Brain microvascular endothelial cell (primary cell): ENCODE results near the gene TPSAB1.

Source experiments
- DNase-seq: peaks from one replicate; pipeline ENCODE4 v3.0.0-alpha.2; 2020
- H3K27ac ChIP-seq: fragments of 250-450 bp; sonication (Bioruptor Pico); 2 replicates; pipeline ENCODE4 v1.5.1; 2020; ENCODE audit warnings: mild to moderate bottlenecking, moderate library complexity
- H3K27me3 ChIP-seq: fragments of 250-450 bp; sonication (Bioruptor Pico); replicated peaks from 2 replicates; pipeline ENCODE4 v1.5.1; 2020; ENCODE audit warnings: mild to moderate bottlenecking
- H3K36me3 ChIP-seq: fragments of 250-450 bp; sonication (Bioruptor Pico); replicated peaks from 2 replicates; pipeline ENCODE4 v1.5.1; 2020; ENCODE audit warnings: mild to moderate bottlenecking
- H3K4me3 ChIP-seq: 2 replicates; pipeline ENCODE4 v1.5.1; 2011; ENCODE audit warnings: low read depth, mild to moderate bottlenecking, control low read depth, low read length, moderate library complexity
- in situ Hi-C: cut with HindIII; loops from 2 replicates; pipeline ENCODE4 v1.10.0; 2017; ENCODE audit warnings: low sequenced_read_pairs, low pct_ligation_motif_present
- TF ChIP-seq, protein P1 (sequence below): IDR thresholded peaks from 2 replicates; pipeline ENCODE4 v1.5.1; 2011; ENCODE audit warnings: low read depth, mild to moderate bottlenecking, moderate library complexity, low read length, control low read depth, inconsistent platforms; ENCODE audit errors: missing control alignments

The TPSAB1 gene

DNA sequence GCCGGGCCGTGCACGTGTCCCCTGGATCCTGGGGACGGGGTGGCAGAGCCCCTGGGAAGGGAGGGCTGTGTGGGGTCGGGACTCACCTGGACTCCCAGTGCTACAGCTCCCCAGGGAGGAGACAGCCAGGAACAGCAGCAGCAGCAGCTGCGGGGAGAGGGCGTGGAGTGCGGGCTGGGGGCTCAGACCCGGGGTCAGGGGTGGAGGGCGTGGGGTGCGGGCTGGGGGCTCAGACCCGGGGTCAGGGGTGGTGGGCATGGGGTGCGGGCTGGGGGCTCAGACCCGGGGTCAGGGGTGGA lies 36.0 kb downstream of the TPSAB1 start:
- TF ChIP-seq, protein P1, sequence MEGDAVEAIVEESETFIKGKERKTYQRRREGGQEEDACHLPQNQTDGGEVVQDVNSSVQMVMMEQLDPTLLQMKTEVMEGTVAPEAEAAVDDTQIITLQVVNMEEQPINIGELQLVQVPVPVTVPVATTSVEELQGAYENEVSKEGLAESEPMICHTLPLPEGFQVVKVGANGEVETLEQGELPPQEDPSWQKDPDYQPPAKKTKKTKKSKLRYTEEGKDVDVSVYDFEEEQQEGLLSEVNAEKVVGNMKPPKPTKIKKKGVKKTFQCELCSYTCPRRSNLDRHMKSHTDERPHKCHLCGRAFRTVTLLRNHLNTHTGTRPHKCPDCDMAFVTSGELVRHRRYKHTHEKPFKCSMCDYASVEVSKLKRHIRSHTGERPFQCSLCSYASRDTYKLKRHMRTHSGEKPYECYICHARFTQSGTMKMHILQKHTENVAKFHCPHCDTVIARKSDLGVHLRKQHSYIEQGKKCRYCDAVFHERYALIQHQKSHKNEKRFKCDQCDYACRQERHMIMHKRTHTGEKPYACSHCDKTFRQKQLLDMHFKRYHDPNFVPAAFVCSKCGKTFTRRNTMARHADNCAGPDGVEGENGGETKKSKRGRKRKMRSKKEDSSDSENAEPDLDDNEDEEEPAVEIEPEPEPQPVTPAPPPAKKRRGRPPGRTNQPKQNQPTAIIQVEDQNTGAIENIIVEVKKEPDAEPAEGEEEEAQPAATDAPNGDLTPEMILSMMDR: no peak
- H3K27ac ChIP-seq: no peak overlapping the region
- H3K36me3 ChIP-seq: no peaks in the 10 kb centered on the region
- in situ Hi-C loops: no loop called here
- no peak for DNase-seq
- peaks cover 17% of the 10 kb centered on the region for H3K27me3 ChIP-seq
- no peak overlapping the region for H3K4me3 ChIP-seq

DNA sequence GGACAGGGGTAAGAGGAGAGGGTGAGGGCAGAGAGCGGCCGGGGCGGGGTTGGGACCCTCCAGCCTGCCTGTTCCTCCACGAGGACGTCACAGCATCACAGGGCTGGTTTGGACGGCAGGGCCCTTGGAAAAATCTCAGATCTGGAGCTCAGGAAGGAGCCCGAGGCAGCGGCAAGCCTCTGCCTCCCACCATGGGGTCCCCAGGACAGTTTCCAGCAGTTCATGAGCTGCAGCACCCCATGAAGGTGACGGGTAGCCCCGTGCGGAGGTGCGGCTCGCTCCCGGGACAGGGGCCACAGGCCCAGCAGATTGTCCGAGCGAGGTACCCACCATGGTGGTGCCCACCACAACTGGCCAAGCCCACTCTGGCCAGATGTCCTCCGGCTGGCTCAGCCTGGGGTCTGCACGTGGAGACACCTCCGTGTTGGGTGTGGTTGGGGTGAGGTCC lies 36.7 kb downstream of the TPSAB1 start:
- Histone ChIP-seq H3K36me3 (no peaks in the 10 kb centered on the region), H3K4me3 (no peak overlapping the region), H3K27me3 (peaks cover 17% of the 10 kb centered on the region), H3K27ac (no peak overlapping the region)
- in situ Hi-C loops: no loop called here
- TF ChIP-seq, protein P1: no peak
- no peak for DNase-seq

DNA sequence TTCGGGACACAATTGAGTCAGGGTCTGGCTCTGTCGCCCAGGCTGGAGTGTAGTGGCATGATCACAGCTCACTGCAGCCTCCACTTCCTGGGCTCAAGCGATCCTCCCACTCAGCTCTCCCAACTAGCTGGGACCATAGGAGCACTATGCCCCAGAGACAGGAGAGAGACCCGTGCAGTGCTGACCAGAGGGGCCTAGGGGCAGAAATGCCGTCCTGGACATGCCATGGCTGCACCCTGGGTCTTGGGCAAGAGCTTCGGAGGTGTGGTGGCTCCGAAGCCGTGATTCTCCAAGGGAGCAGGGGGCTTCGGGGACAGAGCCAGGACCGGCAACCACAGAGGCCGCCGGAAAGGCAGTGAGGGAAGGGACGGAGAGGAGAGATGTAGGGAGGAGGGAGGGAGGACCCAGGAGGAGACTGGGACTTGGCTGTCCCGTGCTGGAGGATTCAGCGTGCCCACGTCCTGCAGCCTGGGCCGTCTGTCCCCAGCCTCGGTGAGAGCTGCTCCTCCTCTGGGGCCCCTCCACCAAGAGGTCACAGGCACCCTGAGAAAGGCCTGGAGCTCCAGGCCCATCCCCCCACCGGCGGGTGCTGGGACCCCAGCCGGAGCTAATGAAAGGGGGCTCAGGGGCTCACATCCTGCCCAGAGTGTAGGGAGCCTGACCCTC lies 37.2 kb downstream of the TPSAB1 start:
- DNase-seq: no peak
- Histone ChIP-seq H3K27ac (no peak overlapping the region), H3K27me3 (peaks cover 17% of the 10 kb centered on the region), H3K36me3 (no peaks in the 10 kb centered on the region), H3K4me3 (no peak overlapping the region)
- in situ Hi-C loops: no loop called here
- TF ChIP-seq, protein P1: no peak

DNA sequence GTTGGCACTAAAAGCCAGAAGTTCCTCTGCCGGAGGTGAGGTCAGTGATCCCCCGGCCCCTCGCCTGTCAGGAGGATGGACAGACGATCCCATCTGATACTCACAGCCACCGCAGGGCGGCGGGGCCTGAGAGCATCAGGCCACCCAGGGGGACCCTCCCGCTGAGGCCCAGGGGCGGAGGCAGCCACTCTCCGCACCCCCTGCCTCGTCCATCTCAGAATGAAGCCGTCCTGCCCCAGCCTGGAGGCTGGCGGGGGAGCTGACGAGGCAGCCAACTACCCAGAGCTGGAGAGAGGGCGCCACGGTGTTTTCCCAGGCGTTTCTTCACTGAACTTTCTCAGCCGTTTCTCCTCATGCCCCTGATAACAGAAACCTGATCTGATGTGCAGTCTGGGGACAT lies 38.0 kb downstream of the TPSAB1 start:
- no peak for DNase-seq
- peaks cover 19% of the 10 kb centered on the region for H3K27me3 ChIP-seq
- in situ Hi-C loops: no loop called here
- H3K36me3 ChIP-seq: no peaks in the 10 kb centered on the region
- no peak overlapping the region for H3K27ac ChIP-seq
- TF ChIP-seq, protein P1: no peak
- no peak overlapping the region for H3K4me3 ChIP-seq

DNA sequence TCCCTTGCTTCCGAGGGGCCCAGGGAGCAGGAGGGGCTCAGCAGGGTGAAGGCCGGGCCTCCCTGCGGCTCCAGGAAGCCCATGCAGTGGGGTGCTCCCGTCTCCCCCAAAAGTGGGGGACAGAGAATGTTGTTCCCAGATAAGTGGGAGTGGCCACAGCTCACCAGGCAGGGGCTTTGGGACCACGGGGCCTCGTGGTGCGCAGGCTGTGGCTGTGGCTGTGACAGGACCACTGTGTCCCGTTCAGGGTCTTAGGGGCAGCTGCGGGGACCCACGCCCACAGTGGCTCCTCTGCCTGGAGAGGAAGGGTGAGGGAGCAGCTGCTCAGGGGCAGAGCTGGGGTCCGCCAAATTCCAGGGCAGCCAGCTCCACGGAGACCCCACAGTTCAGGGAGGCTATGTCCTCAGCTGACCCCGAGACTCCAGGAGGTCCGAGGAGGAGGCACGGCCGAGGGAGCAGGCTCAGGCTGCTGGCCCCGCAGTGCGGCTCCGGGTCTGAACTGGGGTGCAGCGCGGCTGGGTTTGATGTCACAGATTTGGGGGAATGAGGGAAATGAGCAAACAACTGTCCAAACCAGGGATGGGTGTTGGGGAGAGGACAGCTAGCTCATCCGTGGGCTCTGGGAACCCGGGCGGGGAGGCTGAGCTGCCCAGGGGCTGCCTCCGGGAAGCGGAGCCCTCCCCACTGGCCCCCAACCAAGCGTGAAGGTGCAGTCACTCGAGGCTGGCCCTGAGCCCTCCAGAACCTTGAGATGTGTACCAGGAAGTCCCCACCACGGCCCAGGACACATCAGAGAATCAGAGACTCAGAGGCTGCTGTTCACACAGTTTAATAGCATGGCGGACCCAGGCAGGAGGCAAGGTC lies 38.8 kb downstream of the TPSAB1 start:
- Histone ChIP-seq H3K27me3 (peaks cover 21% of the 10 kb centered on the region), H3K27ac (no peak overlapping the region), H3K36me3 (no peaks in the 10 kb centered on the region), H3K4me3 (no peak overlapping the region)
- TF ChIP-seq, protein P1: no peak
- in situ Hi-C loops: no loop called here
- no peak for DNase-seq
